Tibial artery (tissue), 4 donors: ENCODE data around the gene CCDC148.

Experiments
- DNase-seq, 2 donors: peaks; one replicate each; pipeline ENCODE4 v3.0.0-alpha.2; 2019
- H3K27ac ChIP-seq, 2 donors: fragments of 200-600 bp; sonication (generic) in 1 of 2; 1 replicate in 1 of 2; 2 replicates in 1 of 2; pipeline ENCODE4 v1.5.1; 2018 to 2019; ENCODE audit warnings: mild to moderate bottlenecking in 1 of 2
- H3K27me3 ChIP-seq, 2 donors: fragments of 200-600 bp; sonication (generic) in 1 of 2; one replicate each; pipeline versions ENCODE4 v1.5.1 to v1.6.0; 2016 to 2019
- H3K36me3 ChIP-seq, 3 donors: fragments of 200-600 bp; sonication (generic) in 2 of 3; one replicate each; pipeline ENCODE4 v1.5.1; 2016 to 2019; ENCODE audit warnings: mild to moderate bottlenecking in 2 of 3
- H3K4me1 ChIP-seq, 4 donors: fragments of 200-600 bp; sonication (generic) in 2 of 4; 1 replicate in 3 of 4; 2 replicates in 1 of 4; pipeline ENCODE4 v1.5.1; 2016 to 2019
- H3K4me3 ChIP-seq, 2 donors: fragments of 200-600 bp; sonication (generic) in 1 of 2; 1 replicate in 1 of 2; 2 replicates in 1 of 2; pipeline ENCODE4 v1.5.1; 2018 to 2019; ENCODE audit warnings: mild to moderate bottlenecking in 2 of 2
- H3K9me3 ChIP-seq, 3 donors: fragments of 200-600 bp; sonication (generic) in 1 of 3; one replicate each; pipeline ENCODE4 v1.5.1; 2016 to 2019
- intact Hi-C: fragments of 100-400 bp; cut with DNase I; formaldehyde crosslinking; loops from one replicate; pipeline ENCODE4 v1.15.0; 2023; ENCODE audit warnings: low total_unique reads
- TF ChIP-seq, protein P1 (sequence below), 2 experiments: fragments of 200-600 bp in 1 of 2; fragments of 450-650 bp in 1 of 2; IDR thresholded peaks; one replicate each; pipeline ENCODE4 v1.5.1; 2017 to 2019; ENCODE audit warnings: antibody characterized with exemption in 2 of 2, mild to moderate bottlenecking in 1 of 2, moderate library complexity in 1 of 2

Gene CCDC148

DNA sequence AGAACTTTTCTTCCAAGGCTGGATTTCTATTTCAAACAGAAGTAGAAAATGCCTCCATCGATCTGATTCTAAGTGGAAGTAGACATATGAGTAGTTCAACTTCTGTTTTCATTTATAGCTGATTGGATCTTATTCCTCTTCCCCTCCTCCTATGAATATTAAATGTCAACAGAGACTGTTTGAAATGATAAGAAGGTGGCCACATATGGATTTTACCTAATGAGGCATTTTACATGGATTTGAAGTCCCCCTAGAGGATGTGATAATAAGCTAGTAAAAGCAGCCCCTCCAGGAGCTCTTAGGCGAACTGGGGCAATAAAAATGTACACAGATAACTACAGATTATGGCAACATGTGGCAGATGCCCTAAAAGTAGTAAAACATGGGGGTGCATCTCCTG lies 283.8 kb downstream of the CCDC148 start:
- no peaks in the 10 kb centered on the region for H3K27me3 ChIP-seq
- TF ChIP-seq, protein P1, sequence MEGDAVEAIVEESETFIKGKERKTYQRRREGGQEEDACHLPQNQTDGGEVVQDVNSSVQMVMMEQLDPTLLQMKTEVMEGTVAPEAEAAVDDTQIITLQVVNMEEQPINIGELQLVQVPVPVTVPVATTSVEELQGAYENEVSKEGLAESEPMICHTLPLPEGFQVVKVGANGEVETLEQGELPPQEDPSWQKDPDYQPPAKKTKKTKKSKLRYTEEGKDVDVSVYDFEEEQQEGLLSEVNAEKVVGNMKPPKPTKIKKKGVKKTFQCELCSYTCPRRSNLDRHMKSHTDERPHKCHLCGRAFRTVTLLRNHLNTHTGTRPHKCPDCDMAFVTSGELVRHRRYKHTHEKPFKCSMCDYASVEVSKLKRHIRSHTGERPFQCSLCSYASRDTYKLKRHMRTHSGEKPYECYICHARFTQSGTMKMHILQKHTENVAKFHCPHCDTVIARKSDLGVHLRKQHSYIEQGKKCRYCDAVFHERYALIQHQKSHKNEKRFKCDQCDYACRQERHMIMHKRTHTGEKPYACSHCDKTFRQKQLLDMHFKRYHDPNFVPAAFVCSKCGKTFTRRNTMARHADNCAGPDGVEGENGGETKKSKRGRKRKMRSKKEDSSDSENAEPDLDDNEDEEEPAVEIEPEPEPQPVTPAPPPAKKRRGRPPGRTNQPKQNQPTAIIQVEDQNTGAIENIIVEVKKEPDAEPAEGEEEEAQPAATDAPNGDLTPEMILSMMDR (IDR thresholded peaks at IDR 0.05): no peak
- H3K4me1 ChIP-seq: no peaks in the 10 kb centered on the region
- DNase-seq: no peak
- intact Hi-C loops: no loop called here
- no peak overlapping the region for H3K27ac ChIP-seq
- no peak overlapping the region for H3K4me3 ChIP-seq
- H3K36me3 ChIP-seq: no peaks in the 10 kb centered on the region
- no peaks in the 10 kb centered on the region for H3K9me3 ChIP-seq

- H3K27me3 ChIP-seq: no peaks in the 10 kb centered on the region
- no peaks in the 10 kb centered on the region for H3K36me3 ChIP-seq
- DNase-seq: no peak
- intact Hi-C loops: no loop called here
- H3K4me3 ChIP-seq: no peak overlapping the region
- H3K9me3 ChIP-seq: no peaks in the 10 kb centered on the region
- TF ChIP-seq, protein P1 (IDR thresholded peaks at IDR 0.05): no peak
- no peak overlapping the region for H3K27ac ChIP-seq
- H3K4me1 ChIP-seq: no peaks in the 10 kb centered on the region
Measured at GRCh38 chr2:158154596-158154995, 302.0 kb downstream of the CCDC148 start.

- Histone ChIP-seq H3K36me3 (no peaks in the 10 kb centered on the region), H3K4me3 (no peak overlapping the region), H3K9me3 (no peaks in the 10 kb centered on the region), H3K4me1 (no peaks in the 10 kb centered on the region), H3K27me3 (no peaks in the 10 kb centered on the region), H3K27ac (no peak overlapping the region)
- no peak for DNase-seq
- TF ChIP-seq, protein P1 (IDR thresholded peaks at IDR 0.05): no peak
- intact Hi-C loops: no loop called here
Measured at GRCh38 chr2:158153270-158154015, 303.1 kb downstream of the CCDC148 start.

DNA sequence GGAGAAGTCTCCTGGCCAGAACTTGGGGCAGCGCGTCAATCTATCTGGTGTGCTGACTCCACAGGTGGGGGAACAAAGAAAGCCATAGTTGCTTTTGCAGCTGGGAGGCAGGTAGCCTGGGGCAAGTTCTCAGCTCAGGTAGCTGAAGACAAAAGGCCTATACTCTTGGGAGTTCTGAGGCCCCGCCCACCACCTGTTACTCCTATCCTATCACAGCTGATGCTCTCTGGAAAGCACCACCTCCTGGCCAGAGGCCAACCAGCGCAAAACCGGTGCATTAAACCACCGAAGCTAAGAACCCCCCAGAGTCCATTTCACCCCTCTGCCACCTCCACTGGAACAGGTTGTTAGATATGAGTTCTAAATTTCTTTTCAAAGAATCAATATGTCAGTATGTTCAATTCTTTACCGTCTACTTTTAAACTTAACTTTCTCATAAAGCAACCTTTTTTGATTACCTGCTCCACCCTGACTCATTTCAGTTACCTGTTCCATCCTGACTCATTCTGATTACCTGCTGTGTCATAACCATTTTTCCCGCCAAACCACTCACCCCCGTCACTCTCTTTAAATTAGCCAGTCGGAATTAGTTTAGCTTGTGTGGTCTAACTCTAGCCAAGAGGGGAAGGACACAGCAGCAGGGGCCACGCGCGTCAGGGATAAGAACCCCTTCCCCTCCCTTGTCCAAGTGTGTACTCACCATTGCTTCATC lies 311.5 kb downstream of the CCDC148 start:
- DNase-seq: no peak
- Histone ChIP-seq H3K36me3 (no peaks in the 10 kb centered on the region), H3K27ac (no peak overlapping the region), H3K27me3 (no peaks in the 10 kb centered on the region), H3K9me3 (no peaks in the 10 kb centered on the region), H3K4me1 (no peaks in the 10 kb centered on the region), H3K4me3 (no peak overlapping the region)
- TF ChIP-seq, protein P1 (IDR thresholded peaks at IDR 0.05): no peak
- intact Hi-C loops: no loop called here

GRCh38 chr2:158143703-158144360 lies 312.7 kb downstream of the CCDC148 start:
- no peaks in the 10 kb centered on the region for H3K9me3 ChIP-seq
- no peaks in the 10 kb centered on the region for H3K27me3 ChIP-seq
- DNase-seq: no peak
- intact Hi-C loops: no loop called here
- H3K36me3 ChIP-seq: no peaks in the 10 kb centered on the region
- TF ChIP-seq, protein P1 (IDR thresholded peaks at IDR 0.05): no peak
- no peaks in the 10 kb centered on the region for H3K4me1 ChIP-seq
- H3K4me3 ChIP-seq: no peak overlapping the region
- no peak overlapping the region for H3K27ac ChIP-seq
